GM19467 (cell line): ENCODE data around the gene TRIM23.

Experiments used
- ATAC-seq: cut with Tn5 transposase; IDR thresholded peaks from one replicate; pipeline ENCODE4 v1.9.1; 2021; ENCODE audit warnings: mild to moderate bottlenecking, moderate library complexity; ENCODE audit not compliant: unreplicated experiment

Gene TRIM23

GRCh38 chr5:65566505-65566904 is 57.6 kb downstream of the TRIM23 start:
- no peak for ATAC-seq

- no peak for ATAC-seq
These were observed 60.4 kb downstream of the TRIM23 start for GRCh38 chr5:65563777-65564176.

- ATAC-seq: peak; percentile 99
These were observed 61.1 kb downstream of the TRIM23 start, which contains the start of the genes CENPK and PPWD1 for GRCh38 chr5:65562731-65563701. Gene CENPK (minus strand): TSS chr5:65563168. CDS start chr5:65554907, 8,261 bp downstream. Gene PPWD1 (plus strand): TSS chr5:65563296. CDS start chr5:65563311, 15 bp downstream.

- no peak for ATAC-seq
These were observed 67.4 kb downstream of the TRIM23 start for GRCh38 chr5:65556718-65557117.

GRCh38 chr5:65556181-65556580 is 68.0 kb downstream of the TRIM23 start:
- ATAC-seq: no peak

GRCh38 chr5:65555287-65555686 is 68.8 kb downstream of the TRIM23 start:
- no peak for ATAC-seq

GRCh38 chr5:65553941-65554340 is 70.2 kb downstream of the TRIM23 start:
- ATAC-seq: no peak

GRCh38 chr5:65548281-65548680 is 75.9 kb downstream of the TRIM23 start:
- ATAC-seq: no peak

GRCh38 chr5:65546141-65546540 is 78.0 kb downstream of the TRIM23 start:
- no peak for ATAC-seq

- no peak for ATAC-seq
These were observed 79.7 kb downstream of the TRIM23 start for GRCh38 chr5:65544473-65544872.

GRCh38 chr5:65539827-65540226 is 84.3 kb downstream of the TRIM23 start:
- ATAC-seq: no peak
